ENCODE results near the gene AP3B1. TPM values are rescaled to one million over a fixed set of nuclear protein-coding genes. Genes with fewer than 3 reads are reported as not detected.

The AP3B1 gene
- total RNA-seq, 1 experiment from 2014 or later: 41.8 TPM

DNA sequence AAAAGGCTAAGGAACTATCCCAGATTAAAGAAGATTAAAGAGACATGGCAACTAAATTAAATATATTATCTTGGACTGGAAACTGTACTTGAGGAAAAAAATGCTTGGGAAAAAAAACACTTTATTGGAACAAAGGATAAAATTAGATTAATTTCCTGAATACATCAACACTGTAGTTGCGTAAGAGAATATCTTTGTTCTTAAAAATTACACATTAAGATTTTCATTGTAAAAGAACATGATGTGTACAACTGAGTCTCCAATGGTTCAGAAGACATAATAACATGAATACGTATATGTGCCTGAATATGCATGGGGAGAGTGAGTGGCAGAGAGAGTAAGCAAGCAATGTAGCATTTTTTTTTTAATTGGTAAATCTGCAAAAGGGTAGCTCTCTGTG, 2.8 kb downstream of the AP3B1 start:
- H3K56ac ChIP-seq (ENCODE audit: insufficient read length, low read depth, low read length): no peak overlapping the region
- 0 out of 2 replicates have a peak, but pooled peaks cover 2% of the 10 kb centered on the region for H3K4me1 ChIP-seq (ENCODE audit: insufficient read depth, low read length)
- no peaks in the 10 kb centered on the region for H3K9me3 ChIP-seq (ENCODE audit: control insufficient read depth, low read depth, low read length)
- H3K4me3 Mint-ChIP-seq: no peak overlapping the region
- H2AFZ ChIP-seq (ENCODE audit: low read length): no peak overlapping the region
- H3K27me3 ChIP-seq (ENCODE audit: insufficient read depth, low read length): no peaks in the 10 kb centered on the region
- no peak overlapping the region for H2BK12ac ChIP-seq (ENCODE audit: insufficient read length, low read depth, low read length)
- H2BK120ac ChIP-seq (ENCODE audit: low read depth, low read length, poor library complexity, severe bottlenecking): no peak overlapping the region
- no peak overlapping the region for H3K18ac ChIP-seq (ENCODE audit: insufficient read length, low read depth, low read length)
- no peak overlapping the region for H4K91ac ChIP-seq (ENCODE audit: insufficient read length, low read depth, low read length)
- no peak overlapping the region for H4K8ac ChIP-seq (replicated peaks; ENCODE audit: insufficient read length, low read depth, low read length)
- H3K27ac ChIP-seq (ENCODE audit: insufficient read length, low read depth, low read length): no peak overlapping the region
- no peaks in the 10 kb centered on the region for H4K20me1 ChIP-seq (ENCODE audit: control insufficient read depth, insufficient read depth, insufficient read length)
- no peak overlapping the region for H2BK5ac ChIP-seq (ENCODE audit: insufficient read length, low read length)
- no peak overlapping the region for H3K4ac ChIP-seq (ENCODE audit: low read depth, low read length)
- H3K14ac ChIP-seq (ENCODE audit: insufficient read depth, low read length): no peak overlapping the region
- TF ChIP-seq, protein P1, sequence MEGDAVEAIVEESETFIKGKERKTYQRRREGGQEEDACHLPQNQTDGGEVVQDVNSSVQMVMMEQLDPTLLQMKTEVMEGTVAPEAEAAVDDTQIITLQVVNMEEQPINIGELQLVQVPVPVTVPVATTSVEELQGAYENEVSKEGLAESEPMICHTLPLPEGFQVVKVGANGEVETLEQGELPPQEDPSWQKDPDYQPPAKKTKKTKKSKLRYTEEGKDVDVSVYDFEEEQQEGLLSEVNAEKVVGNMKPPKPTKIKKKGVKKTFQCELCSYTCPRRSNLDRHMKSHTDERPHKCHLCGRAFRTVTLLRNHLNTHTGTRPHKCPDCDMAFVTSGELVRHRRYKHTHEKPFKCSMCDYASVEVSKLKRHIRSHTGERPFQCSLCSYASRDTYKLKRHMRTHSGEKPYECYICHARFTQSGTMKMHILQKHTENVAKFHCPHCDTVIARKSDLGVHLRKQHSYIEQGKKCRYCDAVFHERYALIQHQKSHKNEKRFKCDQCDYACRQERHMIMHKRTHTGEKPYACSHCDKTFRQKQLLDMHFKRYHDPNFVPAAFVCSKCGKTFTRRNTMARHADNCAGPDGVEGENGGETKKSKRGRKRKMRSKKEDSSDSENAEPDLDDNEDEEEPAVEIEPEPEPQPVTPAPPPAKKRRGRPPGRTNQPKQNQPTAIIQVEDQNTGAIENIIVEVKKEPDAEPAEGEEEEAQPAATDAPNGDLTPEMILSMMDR (conservative IDR thresholded peaks at IDR 0.05): no peak
- DNase-seq: no peak
- no peak overlapping the region for H3T11ph ChIP-seq (ENCODE audit: low read length)
- H2AK5ac ChIP-seq (ENCODE audit: insufficient read length, low read length): no peak overlapping the region
- peaks cover 3% of the 10 kb centered on the region for H3K27me3 Mint-ChIP-seq (ENCODE audit: low read depth)
- H3K4me1 Mint-ChIP-seq: peaks cover 27 to 53% of the 10 kb centered on the region in 2 experiments
- no peak overlapping the region for H3K9ac ChIP-seq (ENCODE audit: extremely low read depth, insufficient read length, low read length)
- no peak overlapping the region for H2BK20ac ChIP-seq (ENCODE audit: low read depth, low read length, poor library complexity, severe bottlenecking)
- H3K79me1 ChIP-seq (ENCODE audit: insufficient read depth, low read depth, low read length, poor library complexity, severe bottlenecking): no peaks in the 10 kb centered on the region
- H3K9me3 Mint-ChIP-seq: peaks cover 0 to 3% of the 10 kb centered on the region in 2 experiments; a peak in 1 of 5 replicates
- H3K23ac ChIP-seq (ENCODE audit: insufficient read length, low read depth, low read length): no peak overlapping the region
- H3K27ac Mint-ChIP-seq: no peak overlapping the region
- H2BK15ac ChIP-seq (ENCODE audit: low read depth, low read length): no peak overlapping the region
- H4K5ac ChIP-seq (ENCODE audit: insufficient read length, low read depth, low read length): no peak overlapping the region
- peaks cover 0 to 4% (median 2%) of the 10 kb centered on the region in 3 experiments; a peak in 2 of 7 replicates for H3K36me3 Mint-ChIP-seq (ENCODE audit: insufficient read depth in 1 of 3, low read depth in 3 of 3)
- peaks cover 4% of the 10 kb centered on the region for H3K79me2 ChIP-seq (ENCODE audit: insufficient read depth, low read length)
- H3K4me2 ChIP-seq (ENCODE audit: insufficient read depth, insufficient read length, low read length): no peak overlapping the region
- no CpG with 5 or more reads among the region's 2 CpGs for WGBS (ENCODE audit: extremely low coverage, insufficient read length, low lambda C conversion rate)
- peaks cover 5% of the 10 kb centered on the region for H3K23me2 ChIP-seq (ENCODE audit: insufficient read length, low read depth, low read length, poor library complexity, severe bottlenecking)

All from H9 (cell line).